ENCODE measurements around the gene RUNX1. TPM values are rescaled to one million over a fixed set of nuclear protein-coding genes. Genes with fewer than 3 reads are reported as not detected.
A peak's percentile ranks its signal among the peaks of the same experiment; 100 is the strongest.

The RUNX1 gene
- total and polyA plus RNA-seq, 3 experiments from 2014 or later = 22.0 to 41.5 (median 40.3) TPM

DNA sequence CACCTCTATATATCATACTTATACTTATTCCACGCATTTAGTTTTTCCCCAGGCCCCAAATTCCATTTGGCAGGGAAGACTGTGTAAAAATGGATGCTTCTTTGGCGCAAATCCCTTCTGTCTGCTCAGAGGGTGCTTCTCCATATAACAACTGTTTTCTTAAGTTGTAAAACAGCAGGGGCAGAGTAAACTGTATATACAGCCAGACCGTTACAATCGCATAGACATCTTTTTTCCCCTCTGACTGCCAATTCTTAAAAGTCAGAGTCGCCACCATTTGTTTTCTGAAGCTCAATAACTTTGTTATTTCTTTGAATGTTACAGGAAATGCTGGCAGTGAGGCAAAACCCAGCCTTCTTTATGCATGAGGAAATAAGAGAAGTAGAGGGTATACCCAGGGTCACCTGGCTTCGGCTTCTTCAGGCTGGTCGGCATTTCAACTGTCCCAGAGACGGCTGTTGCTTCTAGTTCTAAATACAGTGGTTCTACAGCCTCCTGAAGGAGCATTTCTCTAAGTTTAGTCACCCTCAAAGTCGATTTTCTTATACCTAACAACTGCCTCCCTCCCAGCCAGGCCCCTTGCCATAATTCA, 191.9 kb downstream of the RUNX1 start:
- Histone ChIP-seq H3K9me3 (ENCODE audit: low read length) (no peaks in the 10 kb centered on the region), H3K27ac (ENCODE audit: low read depth, low read length) (no peak overlapping the region), H3K27me3 (ENCODE audit: insufficient read depth, low read length, poor library complexity, severe bottlenecking) (no peaks in the 10 kb centered on the region), H3K4me1 (ENCODE audit: insufficient read depth, low read length) (no peaks in the 10 kb centered on the region), H3K4me3 (ENCODE audit: low read length) (no peak overlapping the region), H3K36me3 (ENCODE audit: insufficient read depth, low read length) (peaks cover 45% of the 10 kb centered on the region)
- Mint-ChIP-seq H3K4me1 (peaks cover 3 to 14% (median 4%) of the 10 kb centered on the region in 3 donors), H3K4me3 (no peak overlapping the region), H3K27me3 (no peaks in the 10 kb centered on the region), H3K27ac (no peak overlapping the region), H3K36me3 (peaks cover 11 to 94% (median 24%) of the 10 kb centered on the region in 3 donors), H3K9me3 (peaks cover 0 to 2% (median 0%) of the 10 kb centered on the region in 5 donors)
- ChIA-PET CTCF (no interaction called here), POLR2A (no interaction called here)
- no peak for DNase-seq

DNA sequence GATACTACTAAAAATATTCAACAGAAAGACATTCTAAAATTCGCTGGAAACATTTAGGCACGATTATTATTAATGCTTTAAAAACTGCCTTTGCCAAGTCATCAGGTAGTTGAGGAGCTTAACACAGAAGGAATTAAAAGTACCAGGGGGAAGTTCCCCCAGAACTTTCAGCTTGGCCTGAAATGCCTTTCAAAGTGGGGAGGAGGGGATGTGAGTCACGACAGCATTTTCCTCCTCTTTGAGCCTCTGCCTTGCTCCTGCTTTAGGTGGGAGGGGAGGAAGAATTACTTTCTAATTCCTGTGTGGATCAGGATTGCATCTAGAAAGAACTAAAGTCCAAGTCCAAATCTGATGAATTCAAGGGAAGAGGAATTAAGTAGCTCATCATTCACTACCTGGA, 196.7 kb downstream of the RUNX1 start:
- Mint-ChIP-seq H3K36me3 (peaks cover 0 to 80% (median 20%) of the 10 kb centered on the region in 3 donors), H3K27ac (peak overlapping the region in 2 of 8 donors; percentile 32 to 74), H3K4me1 (peaks cover 7 to 14% (median 9%) of the 10 kb centered on the region in 3 donors), H3K27me3 (no peaks in the 10 kb centered on the region), H3K4me3 (no peak overlapping the region), H3K9me3 (no peaks in the 10 kb centered on the region)
- Histone ChIP-seq H3K4me3 (ENCODE audit: low read length) (no peak overlapping the region), H3K27me3 (ENCODE audit: insufficient read depth, low read length, poor library complexity, severe bottlenecking) (no peaks in the 10 kb centered on the region), H3K9me3 (ENCODE audit: low read length) (no peaks in the 10 kb centered on the region), H3K4me1 (ENCODE audit: insufficient read depth, low read length) (no peaks in the 10 kb centered on the region), H3K27ac (ENCODE audit: low read depth, low read length) (no peak overlapping the region), H3K36me3 (ENCODE audit: insufficient read depth, low read length) (peaks cover 28% of the 10 kb centered on the region)
- ChIA-PET CTCF (no interaction called here), POLR2A (no interaction called here)
- DNase-seq = no peak

DNA sequence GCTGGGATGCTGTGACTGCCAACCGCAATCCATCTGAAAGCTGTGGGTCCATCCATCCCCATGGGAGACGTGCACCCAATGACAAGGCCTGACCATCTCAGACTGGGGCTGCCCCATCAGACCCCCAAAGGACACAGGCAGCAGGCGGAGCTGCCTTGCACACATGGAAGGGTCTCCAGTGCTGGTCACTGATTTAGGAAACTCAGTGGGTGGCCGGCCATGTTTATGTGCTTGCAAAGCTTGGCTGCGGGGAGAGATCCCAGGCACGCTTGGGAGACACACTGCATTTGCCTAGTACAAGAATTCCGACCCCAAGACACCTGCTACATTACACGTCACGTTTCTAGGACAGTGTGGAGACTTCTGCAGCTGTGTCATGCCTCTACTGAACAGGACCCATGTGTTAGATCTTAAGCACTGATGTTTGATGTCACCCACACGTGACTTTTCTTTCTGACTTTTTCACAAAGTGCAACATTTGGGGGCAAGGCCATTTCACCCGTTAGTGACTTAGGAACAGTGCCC, 198.9 kb downstream of the RUNX1 start:
- Histone ChIP-seq H3K27ac (ENCODE audit: low read depth, low read length) (no peak overlapping the region), H3K27me3 (ENCODE audit: insufficient read depth, low read length, poor library complexity, severe bottlenecking) (no peaks in the 10 kb centered on the region), H3K4me1 (ENCODE audit: insufficient read depth, low read length) (peaks cover 20% of the 10 kb centered on the region), H3K36me3 (ENCODE audit: insufficient read depth, low read length) (peaks cover 21% of the 10 kb centered on the region), H3K9me3 (ENCODE audit: low read length) (no peaks in the 10 kb centered on the region), H3K4me3 (ENCODE audit: low read length) (no peak overlapping the region)
- Mint-ChIP-seq H3K9me3 (no peaks in the 10 kb centered on the region), H3K4me3 (no peak overlapping the region), H3K4me1 (peaks cover 28 to 36% (median 29%) of the 10 kb centered on the region in 3 donors), H3K27ac (no peak overlapping the region), H3K36me3 (peaks cover 0 to 73% (median 15%) of the 10 kb centered on the region in 3 donors), H3K27me3 (no peaks in the 10 kb centered on the region)
- DNase-seq = no peak
- POLR2A ChIA-PET = no interaction called here
- CTCF ChIA-PET = no interaction called here

DNA sequence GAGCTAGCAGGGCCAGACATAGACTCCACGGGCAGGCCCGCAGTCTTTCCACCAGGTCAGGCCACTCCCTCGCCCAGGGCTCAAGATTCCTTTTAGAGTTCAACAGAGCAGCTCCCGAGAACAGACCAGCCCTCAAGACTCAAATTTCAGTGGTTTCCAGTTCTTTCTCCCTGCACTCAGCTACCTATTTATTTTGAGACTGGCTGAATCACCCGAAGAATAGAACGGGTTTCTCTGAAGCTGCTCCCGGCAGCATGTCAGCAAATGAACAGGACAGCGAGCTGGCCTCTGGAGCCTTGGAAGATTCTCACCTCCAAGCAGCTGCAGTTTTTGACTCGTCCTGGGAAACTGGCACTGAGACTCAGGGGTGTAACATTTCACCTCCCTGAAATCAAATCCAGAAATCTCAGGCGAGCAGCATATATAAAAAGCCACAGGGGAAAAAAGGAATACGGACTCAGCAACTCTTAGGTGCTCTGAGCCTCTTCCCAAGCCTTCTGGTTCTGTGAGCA, 202.4 kb downstream of the RUNX1 start:
- H3K4me1 ChIP-seq (ENCODE audit: insufficient read depth, low read length) = peaks cover 22% of the 10 kb centered on the region
- no peak overlapping the region for H3K4me3 ChIP-seq (ENCODE audit: low read length)
- Mint-ChIP-seq H3K4me1 (peaks cover 45 to 60% (median 47%) of the 10 kb centered on the region in 3 donors), H3K27ac (peak overlapping the region in 2 of 8 donors; percentile 8 to 40), H3K36me3 (peaks cover under 1 to 67% (median 13%) of the 10 kb centered on the region in 3 donors), H3K9me3 (no peaks in the 10 kb centered on the region), H3K27me3 (peaks cover 0 to 1% of the 10 kb centered on the region in 2 donors), H3K4me3 (peak overlapping the region in 3 of 7 donors; percentile 41 to 60 (median 53))
- CTCF ChIA-PET = no interaction called here
- DNase-seq = no peak
- no peaks in the 10 kb centered on the region for H3K9me3 ChIP-seq (ENCODE audit: low read length)
- H3K27me3 ChIP-seq (ENCODE audit: insufficient read depth, low read length, poor library complexity, severe bottlenecking) = no peaks in the 10 kb centered on the region
- H3K27ac ChIP-seq (ENCODE audit: low read depth, low read length) = no peak overlapping the region
- POLR2A ChIA-PET = no interaction called here
- H3K36me3 ChIP-seq (ENCODE audit: insufficient read depth, low read length) = peaks cover 25% of the 10 kb centered on the region

DNA sequence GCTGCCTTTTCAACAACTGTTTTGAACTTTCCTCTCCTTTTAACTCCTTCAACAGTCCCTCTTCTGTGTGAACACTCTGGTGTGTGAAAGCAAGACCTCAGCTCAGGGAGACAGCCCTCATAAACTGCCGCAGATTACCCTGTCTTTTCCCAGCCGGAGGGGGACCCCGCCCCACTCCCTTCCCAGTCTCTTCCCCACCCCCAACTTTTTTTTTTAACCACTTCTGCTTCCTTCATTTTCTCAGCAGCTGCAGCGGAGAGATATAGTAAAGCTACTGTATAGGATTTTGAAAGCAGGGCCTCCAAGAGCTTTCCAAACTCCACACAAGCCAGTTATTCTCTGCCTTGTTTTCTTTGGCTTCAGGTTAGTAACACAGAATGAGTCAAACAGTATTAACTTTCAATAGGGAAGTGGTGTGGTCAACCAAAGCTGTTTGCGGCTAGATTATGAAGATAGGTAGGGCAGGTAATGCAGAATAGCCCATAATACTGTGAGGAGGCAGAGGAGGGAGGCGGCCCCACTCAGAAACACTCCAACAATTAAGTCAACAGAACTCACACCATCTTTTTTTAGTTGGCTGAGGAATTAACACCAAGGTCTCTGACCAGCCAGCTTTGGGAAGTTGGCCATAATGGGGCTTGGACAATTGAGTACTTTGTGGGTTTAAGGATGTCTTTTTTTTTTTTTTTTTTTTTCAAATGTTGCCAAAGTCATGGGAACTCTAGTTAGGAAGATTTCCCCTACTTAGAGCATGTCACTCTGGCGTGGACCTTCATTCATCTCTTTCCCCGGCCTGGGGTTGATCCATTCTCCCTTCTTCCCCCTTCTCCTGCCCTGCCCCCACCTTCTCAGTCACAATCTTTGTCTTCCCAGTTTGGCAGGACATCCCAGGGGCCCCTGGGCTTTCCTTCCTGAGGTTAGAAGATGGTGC, 203.3 kb downstream of the RUNX1 start:
- Mint-ChIP-seq H3K4me3 (peak overlapping the region in 6 of 7 donors; percentile 5 to 60 (median 53)), H3K4me1 (peaks cover 44 to 60% (median 49%) of the 10 kb centered on the region in 3 donors)

DNA sequence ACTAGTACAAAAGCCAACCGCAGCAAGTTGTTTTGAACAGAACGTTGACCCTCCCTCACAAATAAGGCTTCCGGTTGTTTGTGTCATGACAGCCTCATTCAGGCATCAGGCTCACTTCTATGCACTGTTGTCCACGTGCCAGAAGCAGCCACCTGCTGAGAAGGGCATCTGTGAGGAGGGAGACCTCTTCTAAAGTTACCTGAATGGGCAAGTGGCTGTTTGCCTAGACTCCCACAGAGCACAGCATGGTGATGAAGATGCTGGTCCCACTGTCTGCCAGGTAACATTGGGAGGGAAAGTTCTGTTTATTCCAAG, 204.2 kb downstream of the RUNX1 start:
- POLR2A ChIA-PET = no interaction called here
- Histone ChIP-seq H3K36me3 (ENCODE audit: insufficient read depth, low read length) (peaks cover 21% of the 10 kb centered on the region), H3K27ac (ENCODE audit: low read depth, low read length) (no peak overlapping the region), H3K9me3 (ENCODE audit: low read length) (no peaks in the 10 kb centered on the region), H3K4me1 (ENCODE audit: insufficient read depth, low read length) (peaks cover 22% of the 10 kb centered on the region), H3K4me3 (ENCODE audit: low read length) (no peak overlapping the region), H3K27me3 (ENCODE audit: insufficient read depth, low read length, poor library complexity, severe bottlenecking) (no peaks in the 10 kb centered on the region)
- Mint-ChIP-seq H3K4me3 (peak overlapping the region in 2 of 7 donors; percentile 36 to 50), H3K27me3 (peaks cover 0 to 1% of the 10 kb centered on the region in 2 donors), H3K36me3 (peaks cover 4 to 67% (median 8%) of the 10 kb centered on the region in 3 donors), H3K27ac (peak overlapping the region in 2 of 8 donors; percentile 63 to 64), H3K9me3 (no peaks in the 10 kb centered on the region), H3K4me1 (peaks cover 48 to 65% (median 58%) of the 10 kb centered on the region in 3 donors)
- no peak for DNase-seq
- CTCF ChIA-PET = no interaction called here

More for the DNA sequence above, 203.3 kb downstream of the RUNX1 start:
- POLR2A ChIA-PET = no interaction called here
- Histone ChIP-seq H3K4me3 (ENCODE audit: low read length) (no peak overlapping the region), H3K9me3 (ENCODE audit: low read length) (no peaks in the 10 kb centered on the region), H3K27ac (ENCODE audit: low read depth, low read length) (no peak overlapping the region), H3K36me3 (ENCODE audit: insufficient read depth, low read length) (peaks cover 19% of the 10 kb centered on the region), H3K27me3 (ENCODE audit: insufficient read depth, low read length, poor library complexity, severe bottlenecking) (no peaks in the 10 kb centered on the region), H3K4me1 (ENCODE audit: insufficient read depth, low read length) (peaks cover 22% of the 10 kb centered on the region)
- Mint-ChIP-seq H3K27ac (peak overlapping the region in 5 of 8 donors; percentile 27 to 66 (median 48)), H3K27me3 (peaks cover 0 to 1% of the 10 kb centered on the region in 2 donors), H3K9me3 (no peaks in the 10 kb centered on the region), H3K36me3 (peaks cover 4 to 66% (median 9%) of the 10 kb centered on the region in 3 donors)
- DNase-seq = peak in 3 of 5 donors; percentile 16 to 67 (median 42)
- CTCF ChIA-PET = no interaction called here

DNA sequence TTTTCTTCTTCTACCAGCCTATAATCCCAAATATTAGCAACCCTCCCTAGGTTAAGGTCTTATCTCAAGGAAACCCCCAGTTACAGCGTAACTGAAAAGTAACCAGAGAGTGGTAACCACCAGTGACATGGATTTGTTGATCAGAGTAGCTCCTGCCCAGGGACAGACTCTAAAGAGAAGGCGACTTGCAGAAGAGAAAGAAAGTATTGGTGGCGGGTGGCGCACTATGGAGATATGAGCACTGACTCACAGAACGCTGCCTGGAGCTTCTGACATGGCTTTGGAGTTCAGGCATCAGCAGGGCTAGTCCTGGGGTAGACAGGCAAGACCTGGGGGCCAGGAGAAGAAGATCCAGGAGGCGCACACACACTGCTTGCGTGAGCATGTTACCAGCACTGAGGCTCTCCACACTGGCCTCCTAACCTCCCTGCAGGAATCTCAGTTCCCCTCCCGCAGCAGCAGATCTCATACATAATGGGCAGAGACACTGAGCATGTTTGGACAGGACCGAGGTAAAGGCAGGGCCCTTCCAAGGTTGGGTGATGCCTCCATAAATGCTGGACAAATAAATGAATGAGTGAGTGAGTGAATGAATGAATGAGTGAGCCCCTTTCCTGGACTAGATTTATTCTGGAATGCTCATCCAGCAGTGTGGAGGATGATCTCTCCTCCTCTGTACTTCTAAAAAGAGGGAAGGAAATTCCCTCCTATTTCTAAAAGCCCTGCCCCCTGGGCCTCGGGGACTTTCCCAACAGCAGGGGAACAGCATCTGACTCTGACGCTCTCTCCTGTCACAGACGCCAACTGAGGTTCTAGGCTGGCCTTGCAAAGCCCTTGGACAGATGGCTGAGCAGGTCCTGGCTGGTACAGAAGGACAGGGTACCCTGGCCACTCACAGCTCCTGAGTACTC, 204.8 kb downstream of the RUNX1 start:
- H3K36me3 ChIP-seq (ENCODE audit: insufficient read depth, low read length) = peaks cover 24% of the 10 kb centered on the region
- Mint-ChIP-seq H3K27me3 (peaks cover 0 to 1% of the 10 kb centered on the region in 2 donors), H3K27ac (peak overlapping the region in 3 of 8 donors; percentile 48 to 63 (median 55)), H3K4me1 (peaks cover 53 to 71% (median 64%) of the 10 kb centered on the region in 3 donors), H3K36me3 (peaks cover 4 to 70% (median 8%) of the 10 kb centered on the region in 3 donors), H3K4me3 (no peak overlapping the region), H3K9me3 (no peaks in the 10 kb centered on the region)
- no peak overlapping the region for H3K4me3 ChIP-seq (ENCODE audit: low read length)
- DNase-seq = no peak
- H3K4me1 ChIP-seq (ENCODE audit: insufficient read depth, low read length) = peaks cover 22% of the 10 kb centered on the region
- H3K27me3 ChIP-seq (ENCODE audit: insufficient read depth, low read length, poor library complexity, severe bottlenecking) = no peaks in the 10 kb centered on the region
- no peaks in the 10 kb centered on the region for H3K9me3 ChIP-seq (ENCODE audit: low read length)
- CTCF ChIA-PET = no interaction called here
- POLR2A ChIA-PET = no interaction called here
- H3K27ac ChIP-seq (ENCODE audit: low read depth, low read length) = no peak overlapping the region
